Endodermal cell (in vitro differentiated cells): ENCODE data around the gene CACNA1A. TPM values are rescaled to one million over a fixed set of nuclear protein-coding genes. Genes with fewer than 3 reads are reported as not detected.

Experiments used
- DNase-seq: peaks from one replicate; pipeline ENCODE4 v3.0.0-alpha.2; 2017
- H3K27ac ChIP-seq: 2 replicates; pipeline ENCODE4 v1.5.1; 2013; ENCODE audit warnings: mild to moderate bottlenecking, low read depth, low read length, moderate library complexity
- H3K27me3 ChIP-seq: 2 replicates; pipeline ENCODE4 v1.6.1; 2013; ENCODE audit warnings: mild to moderate bottlenecking, low read length, moderate library complexity; ENCODE audit not compliant: insufficient read depth, control insufficient read depth, poor library complexity, severe bottlenecking
- H3K36me3 ChIP-seq: 2 replicates; pipeline ENCODE4 v1.7.0; 2013; ENCODE audit warnings: mild to moderate bottlenecking, low read length, moderate library complexity; ENCODE audit not compliant: control insufficient read depth, insufficient read depth
- H3K4me1 ChIP-seq: one replicate; pipeline ENCODE4 v1.7.0; 2013; ENCODE audit warnings: low read length; ENCODE audit not compliant: control insufficient read depth, insufficient read depth
- H3K4me3 ChIP-seq: 2 replicates; pipeline ENCODE4 v1.5.1; 2013; ENCODE audit warnings: mild to moderate bottlenecking, low read length, moderate library complexity
- H3K9ac ChIP-seq: 2 replicates; pipeline ENCODE4 v1.6.1; 2013; ENCODE audit warnings: mild to moderate bottlenecking, low read length, moderate library complexity; ENCODE audit not compliant: poor library complexity, severe bottlenecking; ENCODE audit errors: extremely low read depth
- H3K9me3 ChIP-seq: 2 replicates; pipeline ENCODE4 v1.6.1; 2013; ENCODE audit warnings: mild to moderate bottlenecking, low read length, moderate library complexity; ENCODE audit not compliant: control insufficient read depth
- H3K27ac Mint-ChIP-seq: 2 replicates; pipeline ENCODE4 v1.8.0; 2020; ENCODE audit warnings: mixed read lengths
- H3K27me3 Mint-ChIP-seq: 2 replicates; pipeline ENCODE4 v1.8.0; 2021; ENCODE audit warnings: mild to moderate bottlenecking, mixed read lengths; ENCODE audit not compliant: insufficient read depth
- H3K36me3 Mint-ChIP-seq: 2 replicates; pipeline ENCODE4 v1.8.0; 2020; ENCODE audit warnings: low read depth, mixed read lengths
- H3K4me1 Mint-ChIP-seq: 2 replicates; pipeline ENCODE4 v1.8.0; 2020; ENCODE audit warnings: mixed read lengths
- H3K4me3 Mint-ChIP-seq: 2 replicates; pipeline ENCODE4 v1.8.0; 2020; ENCODE audit warnings: mild to moderate bottlenecking, moderate library complexity, mixed read lengths
- H3K9me3 Mint-ChIP-seq: 2 replicates; pipeline ENCODE4 v1.8.0; 2020; ENCODE audit warnings: mild to moderate bottlenecking, mixed read lengths
- WGBS, 2 experiments: methylation state at CpG; one replicate each; pipeline versions ENCODE4 v1.1.5 to v1.1.7; 2013; ENCODE audit warnings: missing lambda C conversion rate in 2 of 2, mixed read lengths in 1 of 2; ENCODE audit not compliant: insufficient coverage in 1 of 2, insufficient read length in 1 of 2; 5-methylcytosine and 5-hydroxymethylcytosine counted together
- total RNA-seq, 2 donors: library from RNA; stranded (reverse); fragmentation: NEBNext Ultra II Directional in 1 of 2; extraction: Animal tissue kit (Norgen Biotek cat#: 25700) in 1 of 2; gene quantifications; 2 replicates in 1 of 2; 3 replicates in 1 of 2; pipeline ENCODE4 v1.2.1, GENCODE V29; 2021
- TF ChIP-seq, protein P1 (sequence below): fragments of 200-600 bp; sonication (generic); conservative IDR thresholded peaks from 2 replicates; pipeline ENCODE4 v1.5.0; 2021; ENCODE audit warnings: antibody characterized with exemption, mild to moderate bottlenecking

CACNA1A gene
- total RNA-seq, 2 donors from 2014 or later = 8.0 to 10.6 TPM

DNA sequence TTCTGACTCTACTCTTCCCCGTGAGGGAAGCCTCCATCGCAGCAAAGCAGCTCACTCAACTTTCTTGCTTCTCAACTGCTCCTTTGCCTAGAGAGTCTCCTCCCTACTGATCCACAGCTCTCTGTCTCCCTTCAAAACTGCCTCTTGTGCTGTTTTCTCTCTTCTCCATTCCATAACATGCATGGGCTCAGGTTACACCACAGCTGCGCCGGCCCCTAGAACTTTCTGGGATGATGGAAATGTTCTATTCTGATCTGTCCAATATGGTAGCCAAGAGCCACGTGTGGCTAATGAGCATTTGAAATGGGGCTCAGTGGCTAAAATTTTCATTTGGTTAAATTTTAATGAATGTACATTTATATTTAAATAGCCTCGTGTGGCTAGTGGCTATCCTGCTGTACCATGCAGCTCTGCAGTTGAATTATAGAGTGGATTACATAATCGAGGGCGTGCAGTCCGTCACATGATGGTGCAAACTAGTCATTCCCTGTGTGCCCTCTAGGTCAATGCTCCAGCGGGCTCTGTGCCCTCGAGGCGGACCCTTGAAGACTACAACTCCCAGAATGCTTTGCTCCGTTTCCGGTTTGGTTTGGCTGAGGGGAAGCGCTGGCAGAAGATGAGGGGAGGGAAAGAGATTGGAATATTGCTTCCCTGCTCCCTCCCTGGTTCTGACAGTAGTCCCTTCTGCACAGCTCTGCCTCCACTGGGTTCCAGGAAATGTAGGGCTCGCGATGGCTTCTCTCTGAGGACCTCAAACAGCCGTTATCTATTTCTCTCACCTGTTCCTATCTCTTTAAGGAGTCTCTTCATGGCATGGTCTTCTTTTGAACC lies 109.8 kb downstream of the CACNA1A start:
- H3K27ac Mint-ChIP-seq = no peak overlapping the region
- H3K27me3 Mint-ChIP-seq = peaks cover 20% of the 10 kb centered on the region
- TF ChIP-seq, protein P1, sequence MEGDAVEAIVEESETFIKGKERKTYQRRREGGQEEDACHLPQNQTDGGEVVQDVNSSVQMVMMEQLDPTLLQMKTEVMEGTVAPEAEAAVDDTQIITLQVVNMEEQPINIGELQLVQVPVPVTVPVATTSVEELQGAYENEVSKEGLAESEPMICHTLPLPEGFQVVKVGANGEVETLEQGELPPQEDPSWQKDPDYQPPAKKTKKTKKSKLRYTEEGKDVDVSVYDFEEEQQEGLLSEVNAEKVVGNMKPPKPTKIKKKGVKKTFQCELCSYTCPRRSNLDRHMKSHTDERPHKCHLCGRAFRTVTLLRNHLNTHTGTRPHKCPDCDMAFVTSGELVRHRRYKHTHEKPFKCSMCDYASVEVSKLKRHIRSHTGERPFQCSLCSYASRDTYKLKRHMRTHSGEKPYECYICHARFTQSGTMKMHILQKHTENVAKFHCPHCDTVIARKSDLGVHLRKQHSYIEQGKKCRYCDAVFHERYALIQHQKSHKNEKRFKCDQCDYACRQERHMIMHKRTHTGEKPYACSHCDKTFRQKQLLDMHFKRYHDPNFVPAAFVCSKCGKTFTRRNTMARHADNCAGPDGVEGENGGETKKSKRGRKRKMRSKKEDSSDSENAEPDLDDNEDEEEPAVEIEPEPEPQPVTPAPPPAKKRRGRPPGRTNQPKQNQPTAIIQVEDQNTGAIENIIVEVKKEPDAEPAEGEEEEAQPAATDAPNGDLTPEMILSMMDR = peak; percentile 58
- Histone ChIP-seq H3K4me3 (no peak overlapping the region), H3K36me3 (no peaks in the 10 kb centered on the region), H3K9ac (no peak overlapping the region), H3K27ac (no peak overlapping the region), H3K4me1 (no peaks in the 10 kb centered on the region), H3K9me3 (no peaks in the 10 kb centered on the region), H3K27me3 (no peaks in the 10 kb centered on the region)
- no peaks in the 10 kb centered on the region for H3K36me3 Mint-ChIP-seq
- no peaks in the 10 kb centered on the region for H3K4me1 Mint-ChIP-seq
- H3K9me3 Mint-ChIP-seq = peaks cover 4% of the 10 kb centered on the region
- peak; percentile 92 for DNase-seq
- no peak overlapping the region for H3K4me3 Mint-ChIP-seq
- 50 to 51% methylated on average over 16 to 18 of the region's 18 CpGs for WGBS, 2 experiments

DNA sequence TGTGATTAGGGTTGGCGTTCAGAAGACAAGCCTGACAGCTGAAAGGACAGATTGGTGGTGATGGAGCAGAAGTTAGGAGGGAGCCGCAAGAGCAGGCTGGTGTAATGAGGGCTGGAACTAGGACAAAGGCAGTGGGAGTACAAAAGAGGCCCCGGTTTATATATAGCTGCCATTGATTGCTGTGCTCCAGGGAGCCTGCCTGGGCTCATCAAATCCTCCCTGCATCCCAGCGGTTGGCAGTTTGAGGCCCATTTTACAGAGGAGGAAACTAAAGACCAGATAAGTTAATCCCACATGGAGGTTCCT lies 123.7 kb downstream of the CACNA1A start:
- Histone ChIP-seq H3K27ac (no peak overlapping the region), H3K4me1 (no peaks in the 10 kb centered on the region), H3K27me3 (no peaks in the 10 kb centered on the region), H3K9me3 (no peaks in the 10 kb centered on the region), H3K36me3 (no peaks in the 10 kb centered on the region), H3K9ac (no peak overlapping the region), H3K4me3 (no peak overlapping the region)
- no peaks in the 10 kb centered on the region for H3K4me1 Mint-ChIP-seq
- H3K27ac Mint-ChIP-seq = no peak overlapping the region
- no peak for DNase-seq
- TF ChIP-seq, protein P1 = no peak
- 80 to 91% methylated on average over 4 of the region's 4 CpGs for WGBS, 2 experiments
- H3K27me3 Mint-ChIP-seq = peaks cover 1% of the 10 kb centered on the region
- no peaks in the 10 kb centered on the region for H3K9me3 Mint-ChIP-seq
- H3K4me3 Mint-ChIP-seq = no peak overlapping the region
- H3K36me3 Mint-ChIP-seq = no peaks in the 10 kb centered on the region

DNA sequence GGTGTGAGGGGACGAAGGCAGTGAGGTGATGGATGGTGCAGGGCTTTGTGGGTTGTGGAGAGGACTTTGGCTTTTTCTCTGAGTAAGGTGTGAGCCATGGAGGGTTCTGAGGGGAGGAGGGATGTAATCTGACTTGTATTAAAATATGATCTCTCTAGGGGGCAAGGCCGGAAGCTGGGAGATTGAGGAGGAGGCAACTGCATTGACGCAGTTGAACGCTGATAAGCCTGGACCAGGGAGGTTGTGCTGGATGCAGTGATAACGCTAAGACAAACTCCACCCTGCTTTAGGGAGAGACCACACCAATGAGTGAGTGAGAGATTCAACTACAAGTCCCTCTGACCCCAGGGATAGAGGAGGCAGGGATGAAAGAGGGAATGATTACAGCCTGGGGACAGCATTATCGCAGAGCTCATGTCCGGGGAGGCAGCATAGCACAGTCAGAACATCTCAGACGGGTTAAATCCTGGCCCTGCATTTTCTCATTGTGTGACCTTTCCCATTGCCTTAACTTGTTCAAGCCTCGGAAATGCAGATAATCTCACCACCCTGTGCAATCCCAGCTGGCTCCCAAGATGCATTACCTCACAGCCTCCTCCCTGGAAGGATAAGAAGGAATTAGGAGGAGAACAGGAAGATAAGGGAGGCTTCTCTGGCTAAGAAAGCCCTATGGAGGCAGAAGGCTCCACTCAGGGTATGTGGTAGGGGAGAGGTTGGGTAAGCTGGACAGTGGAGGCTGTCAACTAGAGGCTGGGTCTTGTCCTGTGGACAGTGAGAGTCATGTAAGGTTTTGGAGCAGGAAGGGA lies 124.2 kb downstream of the CACNA1A start:
- H3K4me3 ChIP-seq = no peak overlapping the region
- H3K27ac Mint-ChIP-seq = no peak overlapping the region
- H3K9ac ChIP-seq = no peak overlapping the region
- H3K27me3 ChIP-seq = no peaks in the 10 kb centered on the region
- H3K27me3 Mint-ChIP-seq = peaks cover 1% of the 10 kb centered on the region
- no peak overlapping the region for H3K27ac ChIP-seq
- WGBS, 2 experiments = 82 to 91% methylated on average over 7 to 9 of the region's 9 CpGs
- no peak overlapping the region for H3K4me3 Mint-ChIP-seq
- no peaks in the 10 kb centered on the region for H3K36me3 Mint-ChIP-seq
- H3K36me3 ChIP-seq = no peaks in the 10 kb centered on the region
- TF ChIP-seq, protein P1 = no peak
- no peaks in the 10 kb centered on the region for H3K4me1 Mint-ChIP-seq
- no peaks in the 10 kb centered on the region for H3K9me3 Mint-ChIP-seq
- DNase-seq = no peak
- no peaks in the 10 kb centered on the region for H3K4me1 ChIP-seq
- no peaks in the 10 kb centered on the region for H3K9me3 ChIP-seq
